LNCaP clone FGC (cell line): ENCODE results near the gene CREG2.

Experiments used
- DNase-seq: peaks from one replicate; pipeline ENCODE4 v3.0.0-alpha.2; 2011; ENCODE audit warnings: low read depth
- H3K4me3 ChIP-seq: 2 replicates; pipeline ENCODE4 v1.5.1; 2011; ENCODE audit warnings: mild to moderate bottlenecking, low read depth, low read length, control low read depth
- TF ChIP-seq, protein P1 (sequence below): IDR thresholded peaks from 2 replicates; pipeline ENCODE4 v1.5.1; 2012; ENCODE audit warnings: mild to moderate bottlenecking; ENCODE audit not compliant: control insufficient read depth, insufficient read depth; ENCODE audit errors: extremely low read depth

CREG2 gene

DNA sequence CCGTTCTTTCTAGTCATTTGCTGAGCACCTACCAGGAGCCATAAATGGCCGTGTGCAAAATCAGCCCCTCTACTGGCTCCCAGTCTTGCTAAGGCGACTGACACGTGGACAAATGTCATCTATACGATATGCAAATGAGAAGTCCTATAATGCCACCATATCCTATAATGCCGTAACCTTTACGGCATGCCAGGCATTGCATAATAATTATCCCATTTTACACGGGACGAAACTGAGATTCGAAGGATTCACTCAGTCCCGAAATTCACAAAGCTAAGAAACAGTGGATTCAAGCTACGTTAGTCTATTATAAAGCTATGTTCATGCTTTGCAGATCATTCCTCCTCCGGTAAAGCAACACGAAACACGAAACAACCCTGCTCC lies 44.7 kb downstream of the CREG2 start:
- no peak for DNase-seq
- TF ChIP-seq, protein P1, sequence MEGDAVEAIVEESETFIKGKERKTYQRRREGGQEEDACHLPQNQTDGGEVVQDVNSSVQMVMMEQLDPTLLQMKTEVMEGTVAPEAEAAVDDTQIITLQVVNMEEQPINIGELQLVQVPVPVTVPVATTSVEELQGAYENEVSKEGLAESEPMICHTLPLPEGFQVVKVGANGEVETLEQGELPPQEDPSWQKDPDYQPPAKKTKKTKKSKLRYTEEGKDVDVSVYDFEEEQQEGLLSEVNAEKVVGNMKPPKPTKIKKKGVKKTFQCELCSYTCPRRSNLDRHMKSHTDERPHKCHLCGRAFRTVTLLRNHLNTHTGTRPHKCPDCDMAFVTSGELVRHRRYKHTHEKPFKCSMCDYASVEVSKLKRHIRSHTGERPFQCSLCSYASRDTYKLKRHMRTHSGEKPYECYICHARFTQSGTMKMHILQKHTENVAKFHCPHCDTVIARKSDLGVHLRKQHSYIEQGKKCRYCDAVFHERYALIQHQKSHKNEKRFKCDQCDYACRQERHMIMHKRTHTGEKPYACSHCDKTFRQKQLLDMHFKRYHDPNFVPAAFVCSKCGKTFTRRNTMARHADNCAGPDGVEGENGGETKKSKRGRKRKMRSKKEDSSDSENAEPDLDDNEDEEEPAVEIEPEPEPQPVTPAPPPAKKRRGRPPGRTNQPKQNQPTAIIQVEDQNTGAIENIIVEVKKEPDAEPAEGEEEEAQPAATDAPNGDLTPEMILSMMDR: no peak
- H3K4me3 ChIP-seq: no peak overlapping the region

DNA sequence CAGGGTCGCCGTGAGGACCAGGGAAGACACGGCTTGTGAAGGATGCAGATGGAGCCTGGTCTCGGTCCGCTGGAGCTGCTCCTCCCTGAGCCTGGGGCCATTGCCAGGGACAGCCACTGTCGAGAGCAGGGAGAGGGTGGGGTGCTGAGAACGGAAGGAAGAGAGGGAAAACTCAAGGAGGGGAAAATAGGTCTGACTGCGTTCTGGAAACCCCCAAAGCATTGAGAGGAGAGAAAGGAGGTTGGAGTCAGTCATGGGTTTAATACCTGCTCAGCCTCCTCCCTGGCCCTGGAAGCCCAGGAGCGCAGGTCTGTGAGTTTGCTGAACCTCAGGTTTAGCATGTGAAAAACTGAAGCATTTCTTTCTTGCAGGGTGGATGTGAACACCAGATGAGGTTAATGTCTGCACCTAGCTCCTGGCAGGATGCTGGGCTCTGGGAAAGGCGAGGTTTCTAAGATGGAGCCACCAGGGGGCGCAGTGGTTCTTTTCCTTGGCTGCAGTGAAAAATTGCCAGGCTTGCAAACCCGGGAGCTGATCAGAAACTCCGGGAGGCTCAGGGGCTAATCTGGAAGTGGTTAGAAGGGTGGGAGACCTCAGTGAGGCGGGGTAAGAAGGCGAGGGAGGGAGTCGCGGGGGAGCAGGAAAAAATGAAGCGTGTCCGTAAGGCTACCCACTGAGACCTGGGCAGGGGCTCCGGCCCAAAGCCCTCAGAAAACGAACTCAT lies 45.2 kb downstream of the CREG2 start:
- H3K4me3 ChIP-seq: no peak overlapping the region
- TF ChIP-seq, protein P1: peak; percentile 68
- peak; percentile 18 for DNase-seq

DNA sequence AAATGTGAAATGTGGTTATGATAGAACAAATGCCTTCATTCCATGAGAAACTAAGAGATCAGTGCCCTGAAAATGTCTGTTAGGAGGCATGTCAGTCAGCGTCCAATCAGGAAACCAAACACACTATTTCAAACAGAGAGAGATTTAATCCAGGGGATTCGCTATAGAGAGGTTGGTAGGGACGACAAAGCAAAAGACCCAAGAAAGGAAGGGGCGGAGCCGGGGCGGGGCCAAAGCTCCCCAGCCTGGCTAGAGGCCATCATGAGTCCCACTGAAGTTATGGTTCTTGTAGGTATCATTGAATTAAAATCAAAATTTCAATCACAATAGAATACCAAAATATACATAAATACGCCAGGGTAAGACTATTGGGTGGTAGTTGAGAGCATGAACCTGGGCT lies 45.9 kb downstream of the CREG2 start:
- TF ChIP-seq, protein P1: no peak
- DNase-seq: no peak
- H3K4me3 ChIP-seq: no peak overlapping the region

DNA sequence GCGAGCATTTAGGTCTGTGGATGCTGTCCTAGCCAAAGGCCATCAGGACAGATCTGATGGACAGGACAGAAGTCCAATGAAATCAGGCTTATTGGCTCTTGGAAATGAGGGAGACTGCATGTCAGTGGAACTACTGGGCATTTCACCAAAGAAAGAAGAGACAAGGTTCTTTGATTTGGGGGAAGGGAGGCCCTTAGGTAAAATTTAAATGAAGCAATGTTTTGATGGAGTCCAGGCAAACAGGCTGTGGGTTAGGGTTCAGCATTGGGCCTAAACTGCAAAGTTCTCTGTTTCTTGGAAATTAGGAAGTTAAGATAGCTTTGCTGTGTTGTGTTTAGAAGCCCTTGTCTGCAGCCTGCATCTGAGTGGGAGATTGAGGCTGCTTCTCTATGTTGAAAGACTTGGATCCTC lies 47.2 kb downstream of the CREG2 start:
- peak; percentile 53 for DNase-seq
- TF ChIP-seq, protein P1: no peak
- no peak overlapping the region for H3K4me3 ChIP-seq

DNA sequence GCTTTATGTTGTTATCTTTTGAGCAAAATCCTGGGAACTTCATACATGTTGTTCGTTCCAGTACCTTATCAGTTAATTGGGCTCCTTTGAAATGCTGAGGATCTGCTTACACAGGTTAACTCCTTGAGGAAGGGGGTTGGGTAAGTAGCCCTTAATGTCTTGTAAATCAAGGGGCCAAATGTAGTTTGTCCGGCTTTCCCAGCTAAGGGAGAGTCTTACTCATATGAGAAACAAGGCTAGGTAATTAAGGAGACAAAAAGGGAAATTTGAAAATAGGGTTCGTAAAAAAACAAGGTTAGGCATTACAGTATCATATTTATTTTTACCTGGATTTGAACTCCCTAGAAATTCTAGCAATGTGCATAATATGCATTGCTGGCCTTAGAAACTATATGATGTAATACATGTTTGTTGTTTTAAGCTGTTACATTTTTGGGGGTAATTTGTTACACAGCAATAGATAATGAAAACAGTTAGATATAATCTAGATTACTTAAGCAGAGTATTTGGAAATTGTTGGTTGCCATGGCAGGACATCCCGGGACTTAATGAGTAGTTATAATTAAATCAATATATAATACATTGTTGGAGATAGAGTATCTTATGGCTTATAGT lies 47.9 kb downstream of the CREG2 start:
- TF ChIP-seq, protein P1: no peak
- H3K4me3 ChIP-seq: no peak overlapping the region

DNA sequence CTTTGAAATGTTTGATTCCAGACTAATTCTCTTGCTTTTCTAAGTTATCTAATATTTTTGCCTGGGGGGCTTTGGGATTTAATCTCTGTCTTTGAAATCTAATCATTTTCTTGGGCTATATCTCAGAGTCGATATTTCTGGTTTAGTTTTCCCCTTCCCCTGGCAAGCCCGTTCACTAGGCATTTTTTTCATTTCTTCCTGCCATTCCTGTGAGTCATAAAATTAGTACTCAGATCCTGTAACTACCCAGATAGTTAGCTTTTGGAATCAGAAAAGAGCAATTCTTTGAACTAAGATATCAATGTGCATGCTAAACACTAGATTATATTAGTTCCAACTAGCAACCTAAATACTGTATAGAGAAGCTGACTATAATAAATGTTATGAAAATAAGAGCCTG lies 49.4 kb downstream of the CREG2 start:
- TF ChIP-seq, protein P1: no peak
- DNase-seq: no peak

More for the DNA sequence above, 47.9 kb downstream of the CREG2 start:
- no peak for DNase-seq

More for the DNA sequence above, 49.4 kb downstream of the CREG2 start:
- H3K4me3 ChIP-seq: no peak overlapping the region
